ENCODE results near the gene TAF6. TPM values are rescaled to one million over a fixed set of nuclear protein-coding genes. Genes with fewer than 3 reads are reported as not detected.
"Not testable (repeated sequence)": the region's sequence is repeated elsewhere in the genome, so short reads cannot be mapped to it uniquely, and the experiment has no call there.

TAF6 gene
- total RNA-seq, 6 experiments from 2014 or later: 66.4 to 78.6 (median 77.4) TPM

GRCh38 chr7:100148225-100148558 lies 29.0 kb upstream of the TAF6 start:
- peak overlapping the region; percentile 96 for H3K4me3 Mint-ChIP-seq
- H3K36me3 Mint-ChIP-seq (ENCODE audit: low read depth): peaks cover 13% of the 10 kb centered on the region; the same call in 1 of the 2 replicates
- no peak for DNase-seq
- H3K27ac Mint-ChIP-seq: peak overlapping the region; percentile 86
- no peak for TF ChIP-seq CTCF (IDR thresholded peaks at IDR 0.05)
- no peaks in the 10 kb centered on the region for H3K9me3 Mint-ChIP-seq
- H3K4me1 Mint-ChIP-seq (ENCODE audit: low read depth): peaks cover 22% of the 10 kb centered on the region
- H3K27me3 Mint-ChIP-seq (ENCODE audit: insufficient read depth): peaks cover 6% of the 10 kb centered on the region; the same call in 1 of the 2 replicates

GRCh38 chr7:100147278-100147677 lies 28.1 kb upstream of the TAF6 start:
- Mint-ChIP-seq H3K27me3 (ENCODE audit: insufficient read depth) (peaks cover 8% of the 10 kb centered on the region; the same call in 1 of the 2 replicates), H3K4me1 (ENCODE audit: low read depth) (peaks cover 16% of the 10 kb centered on the region), H3K36me3 (ENCODE audit: low read depth) (peaks cover 7% of the 10 kb centered on the region; the same call in 1 of the 2 replicates), H3K27ac (no peak overlapping the region), H3K9me3 (no peaks in the 10 kb centered on the region), H3K4me3 (no peak overlapping the region)
- DNase-seq: no peak
- TF ChIP-seq CTCF (IDR thresholded peaks at IDR 0.05): no peak

- H3K27me3 Mint-ChIP-seq (ENCODE audit: insufficient read depth); DNase-seq; H3K27ac Mint-ChIP-seq; H3K4me3 Mint-ChIP-seq; H3K9me3 Mint-ChIP-seq; H3K36me3 Mint-ChIP-seq (ENCODE audit: low read depth): not testable (repeated sequence)
- H3K4me1 Mint-ChIP-seq (ENCODE audit: low read depth): peaks cover 19% of the 10 kb centered on the region
Observed at GRCh38 chr7:100146350-100146749, 27.2 kb upstream of the TAF6 start.

GRCh38 chr7:100142461-100142860 lies 23.3 kb upstream of the TAF6 start:
- no peak for DNase-seq
- Mint-ChIP-seq H3K9me3 (no peaks in the 10 kb centered on the region), H3K27me3 (ENCODE audit: insufficient read depth) (peaks cover 4% of the 10 kb centered on the region), H3K4me1 (ENCODE audit: low read depth) (peaks cover 7% of the 10 kb centered on the region), H3K4me3 (no peak overlapping the region), H3K27ac (no peak overlapping the region), H3K36me3 (ENCODE audit: low read depth) (no peaks in the 10 kb centered on the region)
- TF ChIP-seq CTCF (IDR thresholded peaks at IDR 0.05): no peak

- peaks cover 7% of the 10 kb centered on the region for H3K4me1 Mint-ChIP-seq (ENCODE audit: low read depth)
- no peak for TF ChIP-seq CTCF (IDR thresholded peaks at IDR 0.05)
- no peak for DNase-seq
- no peaks in the 10 kb centered on the region for H3K36me3 Mint-ChIP-seq (ENCODE audit: low read depth)
- H3K4me3 Mint-ChIP-seq: no peak overlapping the region
- H3K27ac Mint-ChIP-seq: no peak overlapping the region
- peaks cover 4% of the 10 kb centered on the region for H3K27me3 Mint-ChIP-seq (ENCODE audit: insufficient read depth)
- no peaks in the 10 kb centered on the region for H3K9me3 Mint-ChIP-seq
Observed at GRCh38 chr7:100141555-100141949, 22.4 kb upstream of the TAF6 start.

GRCh38 chr7:100137851-100138760 lies 18.9 kb upstream of the TAF6 start:
- Mint-ChIP-seq H3K4me1 (ENCODE audit: low read depth) (peaks cover 8% of the 10 kb centered on the region), H3K36me3 (ENCODE audit: low read depth) (no peaks in the 10 kb centered on the region), H3K4me3 (no peak overlapping the region)

More at GRCh38 chr7:100137851-100138760, 18.9 kb upstream of the TAF6 start:
- Mint-ChIP-seq H3K27me3 (ENCODE audit: insufficient read depth) (peaks cover 4% of the 10 kb centered on the region), H3K27ac (no peak overlapping the region), H3K9me3 (no peaks in the 10 kb centered on the region)
- no peak for TF ChIP-seq CTCF (IDR thresholded peaks at IDR 0.05)
- no peak for DNase-seq

Measured in HFFc6 (cell line).